Endometrial microvascular endothelial cells (primary cell): Measurements from ENCODE around the gene A4GALT. TPM values are rescaled to one million over a fixed set of nuclear protein-coding genes. Genes with fewer than 3 reads are reported as not detected.
"Not testable (repeated sequence)": the region's sequence is repeated elsewhere in the genome, so short reads cannot be mapped to it uniquely, and the experiment has no call there.

ENCODE experiments used
- in situ Hi-C: cut with HindIII; loops from 2 replicates; pipeline ENCODE4 v1.10.0; 2017; ENCODE audit warnings: low sequenced_read_pairs, low pct_unique_long_range_greater_than_20kb; ENCODE audit errors: inconsistent ontology term
- total RNA-seq: library from RNA; depleted of rRNA; stranded (reverse); fragments of >200 nt; gene quantifications from one replicate; pipeline ENCODE4 v1.2.3, GENCODE V29; 2015; ENCODE audit errors: inconsistent ontology term

Gene A4GALT
- total RNA-seq, 1 donor from 2014 or later, result 28.7 TPM

GRCh38 chr22:42691440-42691839 lies 29.2 kb downstream of the A4GALT start:
- in situ Hi-C loops, result no loop called here

GRCh38 chr22:42688241-42689211 lies 32.1 kb downstream of the A4GALT start:
- in situ Hi-C loops, result no loop called here

- in situ Hi-C loops, result no loop called here
Observed at GRCh38 chr22:42686756-42687491, 33.7 kb downstream of the A4GALT start.

GRCh38 chr22:42685941-42686653 lies 34.6 kb downstream of the A4GALT start:
- in situ Hi-C loops, result no loop called here

GRCh38 chr22:42684462-42685195 lies 36.0 kb downstream of the A4GALT start:
- in situ Hi-C loops, result no loop called here

GRCh38 chr22:42683578-42684283 lies 36.9 kb downstream of the A4GALT start:
- in situ Hi-C loops, result no loop called here

- in situ Hi-C loops, result no loop called here
Observed at GRCh38 chr22:42682113-42682851, 38.4 kb downstream of the A4GALT start.

GRCh38 chr22:42680648-42681047 lies 40.0 kb downstream of the A4GALT start:
- in situ Hi-C loops, result no loop called here

- in situ Hi-C loops, result no loop called here
Observed at GRCh38 chr22:42679691-42680090, 41.0 kb downstream of the A4GALT start.

- in situ Hi-C loops, result no loop called here
Observed at GRCh38 chr22:42678894-42679293, 41.8 kb downstream of the A4GALT start.

GRCh38 chr22:42677936-42678335 lies 42.7 kb downstream of the A4GALT start:
- in situ Hi-C loops, result not testable (repeated sequence)

- in situ Hi-C loops, result no loop called here
Observed at GRCh38 chr22:42676059-42676607, 44.5 kb downstream of the A4GALT start.

- in situ Hi-C loops, result no loop called here
Observed at GRCh38 chr22:42673898-42674401, 46.7 kb downstream of the A4GALT start.

GRCh38 chr22:42673071-42673470 lies 47.6 kb downstream of the A4GALT start:
- in situ Hi-C loops, result not testable (repeated sequence)

- in situ Hi-C loops, result no loop called here
Observed at GRCh38 chr22:42670921-42671709, 49.6 kb downstream of the A4GALT start.

GRCh38 chr22:42670046-42670445 lies 50.6 kb downstream of the A4GALT start:
- in situ Hi-C loops, result no loop called here
